Measurements from ENCODE around the gene ADGRG4. TPM values are rescaled to one million over a fixed set of nuclear protein-coding genes. Genes with fewer than 3 reads are reported as not detected.

ADGRG4 gene, protein sequence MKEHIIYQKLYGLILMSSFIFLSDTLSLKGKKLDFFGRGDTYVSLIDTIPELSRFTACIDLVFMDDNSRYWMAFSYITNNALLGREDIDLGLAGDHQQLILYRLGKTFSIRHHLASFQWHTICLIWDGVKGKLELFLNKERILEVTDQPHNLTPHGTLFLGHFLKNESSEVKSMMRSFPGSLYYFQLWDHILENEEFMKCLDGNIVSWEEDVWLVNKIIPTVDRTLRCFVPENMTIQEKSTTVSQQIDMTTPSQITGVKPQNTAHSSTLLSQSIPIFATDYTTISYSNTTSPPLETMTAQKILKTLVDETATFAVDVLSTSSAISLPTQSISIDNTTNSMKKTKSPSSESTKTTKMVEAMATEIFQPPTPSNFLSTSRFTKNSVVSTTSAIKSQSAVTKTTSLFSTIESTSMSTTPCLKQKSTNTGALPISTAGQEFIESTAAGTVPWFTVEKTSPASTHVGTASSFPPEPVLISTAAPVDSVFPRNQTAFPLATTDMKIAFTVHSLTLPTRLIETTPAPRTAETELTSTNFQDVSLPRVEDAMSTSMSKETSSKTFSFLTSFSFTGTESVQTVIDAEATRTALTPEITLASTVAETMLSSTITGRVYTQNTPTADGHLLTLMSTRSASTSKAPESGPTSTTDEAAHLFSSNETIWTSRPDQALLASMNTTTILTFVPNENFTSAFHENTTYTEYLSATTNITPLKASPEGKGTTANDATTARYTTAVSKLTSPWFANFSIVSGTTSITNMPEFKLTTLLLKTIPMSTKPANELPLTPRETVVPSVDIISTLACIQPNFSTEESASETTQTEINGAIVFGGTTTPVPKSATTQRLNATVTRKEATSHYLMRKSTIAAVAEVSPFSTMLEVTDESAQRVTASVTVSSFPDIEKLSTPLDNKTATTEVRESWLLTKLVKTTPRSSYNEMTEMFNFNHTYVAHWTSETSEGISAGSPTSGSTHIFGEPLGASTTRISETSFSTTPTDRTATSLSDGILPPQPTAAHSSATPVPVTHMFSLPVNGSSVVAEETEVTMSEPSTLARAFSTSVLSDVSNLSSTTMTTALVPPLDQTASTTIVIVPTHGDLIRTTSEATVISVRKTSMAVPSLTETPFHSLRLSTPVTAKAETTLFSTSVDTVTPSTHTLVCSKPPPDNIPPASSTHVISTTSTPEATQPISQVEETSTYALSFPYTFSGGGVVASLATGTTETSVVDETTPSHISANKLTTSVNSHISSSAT (N-terminal part only)
- not detected in 5 replicates for total RNA-seq (2022; extraction: Qiagen RNA extraction; ENCODE audit: low read depth)

DNA sequence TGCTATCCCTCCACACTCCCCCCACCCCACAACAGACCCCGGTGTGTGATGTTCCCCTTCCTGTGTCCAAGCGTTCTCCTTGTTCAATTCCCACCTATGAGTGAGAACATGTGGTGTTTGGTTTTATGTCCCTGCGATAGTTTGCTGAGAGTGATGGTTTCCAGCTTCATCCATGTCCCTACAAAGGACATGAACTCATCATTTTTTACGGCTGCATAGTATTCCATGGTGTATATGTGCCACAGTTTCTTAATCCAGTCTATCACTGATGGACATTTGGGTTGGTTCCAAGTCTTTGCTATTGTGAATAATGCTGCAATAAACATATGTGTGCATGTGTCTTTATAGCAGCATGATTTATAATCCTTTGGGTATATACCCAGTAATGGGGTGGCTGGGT is at the start of gene ADGRG4:
ADGRG4 (plus strand) TSS at position 243 of the 400 bp plus-strand sequence. CDS start 7,815 bp downstream, outside the sequence.

DNA sequence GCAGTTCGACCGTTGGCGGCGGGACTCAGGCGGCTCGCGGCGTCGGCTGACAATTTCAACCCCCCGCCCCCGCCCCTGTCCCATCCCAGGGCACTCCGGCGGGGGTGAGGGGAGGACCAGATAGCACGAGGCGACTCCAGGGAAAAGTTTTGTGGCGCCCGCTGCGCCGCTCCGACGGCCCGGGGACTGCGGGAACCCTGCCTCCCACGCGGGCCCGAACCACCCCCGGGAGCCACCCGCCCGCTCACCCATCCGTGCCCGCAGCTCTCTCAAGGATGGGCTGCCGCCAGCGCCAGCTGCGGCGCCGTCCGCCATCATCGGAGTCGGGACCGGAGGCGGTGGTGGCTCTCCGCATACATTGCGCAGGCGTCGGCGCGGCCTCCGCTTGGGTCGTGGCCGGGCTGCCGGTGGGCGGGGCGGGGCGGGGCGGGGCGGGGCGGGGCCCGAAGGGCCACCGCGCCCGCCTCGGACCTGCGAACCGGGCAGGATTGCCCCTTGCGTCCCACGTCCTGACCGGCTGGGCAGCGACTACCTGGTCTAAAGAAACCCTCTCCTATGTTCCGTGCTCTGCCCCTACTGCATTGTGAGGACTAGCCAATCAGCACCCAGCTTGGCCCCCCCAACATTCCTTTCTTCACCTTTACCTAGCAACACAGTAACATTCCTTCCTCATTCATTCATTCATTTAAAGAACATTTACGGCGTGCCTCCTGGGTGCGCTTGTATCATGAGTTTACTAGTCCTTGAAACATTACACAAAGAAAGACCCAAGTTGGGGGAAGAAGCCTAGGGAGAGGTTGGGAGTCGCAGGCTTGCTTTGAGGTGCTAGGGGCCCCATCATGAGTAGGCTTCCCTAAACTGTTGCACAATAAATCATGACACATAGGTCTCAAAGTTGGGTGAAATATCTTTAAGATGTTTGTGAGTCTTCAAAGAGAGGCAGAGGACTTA is 49.4 kb upstream of the ADGRG4 start, which contains the start of gene MAP7D3:
MAP7D3 (minus strand) TSS at position 360 of the 951 bp plus-strand sequence; CDS start at position 318, 42 bp downstream.

Other genes starting within 250 kb of the ADGRG4 start
- gene FHL1, start 153.4 kb upstream of the ADGRG4 start, total RNA-seq (2022; extraction: Qiagen RNA extraction; ENCODE audit: low read depth) = 21.6 to 22.8 TPM (median 22.0 TPM) in 5 replicates
- gene MAP7D3, start 49.6 kb upstream of the ADGRG4 start, total RNA-seq (2022; extraction: Qiagen RNA extraction; ENCODE audit: low read depth) = 12.1 to 15.1 TPM (median 14.3 TPM) in 5 replicates
- not detected in 5 replicates for gene BRS3, start 187.0 kb downstream of the ADGRG4 start, total RNA-seq (2022; extraction: Qiagen RNA extraction; ENCODE audit: low read depth)
- gene HTATSF1, start 196.6 kb downstream of the ADGRG4 start, total RNA-seq (2022; extraction: Qiagen RNA extraction; ENCODE audit: low read depth) = 51.3 to 66.8 TPM (median 60.2 TPM) in 5 replicates
- not detected in 5 replicates for gene VGLL1, start 231.3 kb downstream of the ADGRG4 start, total RNA-seq (2022; extraction: Qiagen RNA extraction; ENCODE audit: low read depth)